DND-41 (cell line): ENCODE data around the gene PHC3.

Experiments used
- ATAC-seq: fragments of 200-7000 bp; cut with Tn5 transposase; 3 replicates; pipeline ENCODE4 v1.9.1; 2021; ENCODE audit warnings: low read depth; ENCODE audit not compliant: insufficient read depth
- DNase-seq: peaks from one replicate; pipeline ENCODE4 v3.0.0-alpha.2; 2020
- H2AFZ ChIP-seq: 2 replicates; pipeline ENCODE4 v1.6.0; 2012; ENCODE audit warnings: low read depth, low read length
- H3K27ac ChIP-seq: 2 replicates; pipeline ENCODE4 v1.5.1; 2012; ENCODE audit warnings: low read length, inconsistent platforms
- H3K27me3 ChIP-seq: fragments of 200-600 bp; sonication (generic); 2 replicates; pipeline ENCODE4 v1.6.0; 2012; ENCODE audit warnings: low read length, mild to moderate bottlenecking, inconsistent platforms; ENCODE audit not compliant: insufficient read depth, poor library complexity
- H3K36me3 ChIP-seq: 2 replicates; pipeline ENCODE4 v1.5.1; 2012; ENCODE audit warnings: low read length, inconsistent platforms; ENCODE audit not compliant: insufficient read depth
- H3K4me1 ChIP-seq: 2 replicates; pipeline ENCODE4 v1.5.1; 2012; ENCODE audit warnings: mild to moderate bottlenecking, low read length; ENCODE audit not compliant: insufficient read depth
- H3K4me2 ChIP-seq: 2 replicates; pipeline ENCODE4 v1.6.0; 2012; ENCODE audit warnings: mild to moderate bottlenecking, moderate library complexity, low read length, inconsistent platforms; ENCODE audit not compliant: insufficient read depth
- H3K4me3 ChIP-seq, 2 experiments: fragments of 200-600 bp in 1 of 2; shearing (Covaris generic) in 1 of 2; 2 replicates each; pipeline ENCODE4 v1.5.1; 2012 to 2016; ENCODE audit warnings: inconsistent platforms in 2 of 2, low read length in 2 of 2, mild to moderate bottlenecking in 2 of 2, low read depth in 1 of 2, moderate library complexity in 1 of 2
- H3K79me2 ChIP-seq: 2 replicates; pipeline ENCODE4 v1.6.0; 2012; ENCODE audit warnings: low read length, inconsistent platforms; ENCODE audit not compliant: insufficient read depth
- H3K9ac ChIP-seq: 2 replicates; pipeline ENCODE4 v1.6.0; 2012; ENCODE audit warnings: low read depth, mild to moderate bottlenecking, inconsistent platforms, low read length, moderate library complexity
- H3K9me3 ChIP-seq: 2 replicates; pipeline ENCODE4 v1.5.1; 2012; ENCODE audit warnings: low read length, moderate library complexity, mild to moderate bottlenecking, inconsistent platforms; ENCODE audit not compliant: insufficient read depth, severe bottlenecking
- H4K20me1 ChIP-seq: 2 replicates; pipeline ENCODE4 v1.6.0; 2012; ENCODE audit warnings: low read length; ENCODE audit not compliant: insufficient read depth
- CTCF ChIP-seq: IDR thresholded peaks from 2 replicates; pipeline ENCODE4 v1.5.1; 2012; ENCODE audit warnings: borderline replicate concordance, low read length, moderate library complexity, mild to moderate bottlenecking; ENCODE audit not compliant: poor library complexity, severe bottlenecking; ENCODE audit errors: extremely low read depth
- EZH2 ChIP-seq: IDR thresholded peaks from 3 replicates; pipeline ENCODE4 v1.6.1; 2012; ENCODE audit warnings: borderline replicate concordance, low read depth, mild to moderate bottlenecking, moderate library complexity, low read length, inconsistent platforms; ENCODE audit not compliant: severe bottlenecking

Gene PHC3

GRCh38 chr3:170095771-170096170 lies 85.8 kb downstream of the PHC3 start:
- peaks cover 96% of the 10 kb centered on the region for H3K36me3 ChIP-seq
- H3K9me3 ChIP-seq = no peaks in the 10 kb centered on the region
- H3K4me3 ChIP-seq = no peak overlapping the region
- no peaks in the 10 kb centered on the region for H3K4me1 ChIP-seq
- ATAC-seq (no peak), DNase-seq (no peak)
- H2AFZ ChIP-seq = no peak overlapping the region
- no peaks in the 10 kb centered on the region for H3K27me3 ChIP-seq
- TF ChIP-seq CTCF = no peak
- no peak for TF ChIP-seq EZH2
- H4K20me1 ChIP-seq = no peaks in the 10 kb centered on the region
- H3K4me2 ChIP-seq = no peak overlapping the region
- no peak overlapping the region for H3K27ac ChIP-seq
- H3K9ac ChIP-seq = no peak overlapping the region
- no peaks in the 10 kb centered on the region for H3K79me2 ChIP-seq

GRCh38 chr3:170092907-170093306 lies 88.6 kb downstream of the PHC3 start:
- DNase-seq = no peak
- Histone ChIP-seq H3K4me1 (no peaks in the 10 kb centered on the region), H3K27ac (no peak overlapping the region), H2AFZ (no peak overlapping the region), H3K9ac (no peak overlapping the region), H3K36me3 (peaks cover 86% of the 10 kb centered on the region), H3K4me2 (no peak overlapping the region), H3K9me3 (no peaks in the 10 kb centered on the region), H3K27me3 (no peaks in the 10 kb centered on the region), H3K79me2 (no peaks in the 10 kb centered on the region), H4K20me1 (no peaks in the 10 kb centered on the region), H3K4me3 (no peak overlapping the region)
- TF ChIP-seq EZH2 (no peak), CTCF (no peak)
- no peak for ATAC-seq

- Histone ChIP-seq H3K4me1 (no peaks in the 10 kb centered on the region), H3K27me3 (no peaks in the 10 kb centered on the region), H3K36me3 (peaks cover 83% of the 10 kb centered on the region), H3K27ac (no peak overlapping the region), H3K9ac (no peak overlapping the region), H3K4me2 (no peak overlapping the region), H3K79me2 (no peaks in the 10 kb centered on the region), H3K4me3 (no peak overlapping the region), H2AFZ (no peak overlapping the region), H3K9me3 (no peaks in the 10 kb centered on the region), H4K20me1 (no peaks in the 10 kb centered on the region)
- TF ChIP-seq EZH2 (no peak), CTCF (no peak)
- DNase-seq = no peak
- no peak for ATAC-seq
Measured at GRCh38 chr3:170090601-170090981, 90.9 kb downstream of the PHC3 start.
